HG03378 (cell line): Measurements from ENCODE around the gene UBIAD1.

Experiments
- ATAC-seq: cut with Tn5 transposase; IDR thresholded peaks from one replicate; pipeline ENCODE4 v1.9.1; 2021; ENCODE audit warnings: mild to moderate bottlenecking, moderate library complexity; ENCODE audit not compliant: unreplicated experiment

UBIAD1 gene

DNA sequence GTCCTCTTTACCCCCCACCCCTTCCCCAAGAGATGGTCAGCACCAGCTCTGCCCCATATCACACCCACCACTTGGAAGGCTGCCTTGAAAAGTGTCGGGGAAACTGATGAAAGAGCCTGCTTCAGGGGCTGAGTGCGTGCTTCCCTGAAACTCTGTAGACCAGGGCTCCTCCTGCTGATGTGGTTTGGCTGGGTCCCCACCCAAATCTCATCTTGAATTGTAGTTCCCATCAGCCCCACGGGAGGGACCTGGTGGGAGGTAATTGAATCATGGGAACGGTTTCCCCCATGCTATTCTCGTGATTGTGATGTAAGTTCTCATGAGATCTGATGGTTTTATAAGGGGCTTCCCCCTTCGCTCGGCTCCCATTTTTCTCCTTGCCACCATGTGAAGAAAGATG is 36.4 kb downstream of the UBIAD1 start:
- ATAC-seq: no peak

DNA sequence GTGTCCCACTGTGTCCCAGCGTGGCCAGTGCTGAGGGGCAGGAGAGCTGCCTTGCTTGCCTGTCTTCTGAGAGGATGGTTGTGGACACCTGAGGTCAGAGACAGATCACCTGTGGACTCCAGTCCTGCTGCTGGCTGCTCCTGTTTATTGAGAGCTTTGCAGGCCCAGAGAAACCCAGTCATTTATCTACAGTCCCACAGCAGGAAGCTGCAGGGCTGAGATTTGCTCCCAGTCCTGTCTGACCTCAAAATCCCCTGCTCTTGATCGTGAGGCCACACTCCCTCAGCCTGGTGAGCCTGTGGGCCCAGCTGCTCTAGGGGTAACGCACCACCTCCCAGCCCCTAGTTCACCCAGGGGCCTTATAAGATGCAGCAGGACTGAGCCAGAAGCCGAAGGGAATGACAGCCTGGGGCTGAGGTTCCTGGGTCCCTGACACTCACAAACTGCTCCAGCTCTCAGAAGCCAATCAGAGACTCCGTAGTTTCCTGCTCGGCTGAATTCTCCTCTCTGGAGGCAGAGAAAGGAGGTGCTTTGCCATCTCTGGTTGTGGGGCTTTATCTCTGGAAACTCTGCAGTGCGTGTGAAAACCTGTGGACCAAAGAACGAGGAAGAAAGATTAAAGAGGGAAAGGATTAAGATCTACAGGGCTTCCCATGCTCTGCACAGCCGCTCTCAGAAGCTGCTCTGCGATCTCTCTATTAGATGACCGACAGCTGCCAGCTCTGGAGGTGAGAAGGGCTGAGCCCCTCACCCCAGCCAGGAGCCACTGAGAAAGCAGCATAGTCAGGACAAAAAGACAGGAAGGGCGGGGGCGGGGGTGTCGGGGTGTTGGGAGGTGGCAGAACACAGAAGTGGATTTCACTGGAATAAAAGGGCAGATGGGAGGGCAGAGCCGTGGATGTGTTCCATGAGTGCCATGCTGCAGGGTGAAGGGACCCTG is 39.1 kb downstream of the UBIAD1 start:
- no peak for ATAC-seq

DNA sequence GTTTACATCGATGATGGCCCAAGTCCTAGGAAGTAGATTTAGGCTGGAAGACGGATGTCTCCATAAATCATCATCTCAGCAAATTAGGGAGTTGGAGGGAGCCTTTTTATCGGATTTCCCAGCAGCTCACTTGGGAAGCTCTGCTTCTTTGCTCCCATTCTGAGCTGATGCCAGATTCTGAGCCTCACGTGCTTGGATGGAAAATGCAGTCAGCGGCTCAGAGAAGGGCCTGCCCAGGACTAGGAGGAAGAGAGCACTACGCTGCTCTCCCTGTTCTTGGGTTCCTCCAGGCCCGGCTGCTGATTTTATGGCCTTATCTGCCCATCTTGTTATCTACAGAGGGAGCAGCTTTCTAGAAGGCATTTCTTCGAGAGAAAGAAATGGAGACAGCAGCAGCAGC is 42.0 kb downstream of the UBIAD1 start:
- ATAC-seq: no peak

DNA sequence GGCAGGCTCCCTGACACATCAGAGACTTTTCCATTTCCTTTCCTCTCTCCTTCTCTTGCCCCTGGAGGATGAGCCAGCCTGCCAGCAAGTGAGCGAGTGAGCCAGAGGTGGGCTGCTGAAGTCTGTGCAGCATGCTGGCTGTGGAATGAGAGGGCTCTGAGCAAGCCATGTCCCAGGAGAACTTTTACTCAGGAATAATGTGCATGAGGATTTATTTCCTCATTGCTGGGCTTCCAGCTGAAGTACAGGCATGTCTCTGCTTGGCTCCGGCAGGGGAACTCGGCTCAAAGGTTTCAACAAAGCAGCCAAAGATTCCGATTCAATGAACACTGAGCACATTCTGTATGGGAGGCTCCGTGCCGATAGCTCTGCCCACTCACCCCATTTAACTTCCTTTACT is 43.7 kb downstream of the UBIAD1 start:
- ATAC-seq: no peak

- ATAC-seq: no peak
Measured at GRCh38 chr1:11318982-11319381, 46.0 kb downstream of the UBIAD1 start.

GRCh38 chr1:11320153-11320936 is 47.3 kb downstream of the UBIAD1 start:
- no peak for ATAC-seq

DNA sequence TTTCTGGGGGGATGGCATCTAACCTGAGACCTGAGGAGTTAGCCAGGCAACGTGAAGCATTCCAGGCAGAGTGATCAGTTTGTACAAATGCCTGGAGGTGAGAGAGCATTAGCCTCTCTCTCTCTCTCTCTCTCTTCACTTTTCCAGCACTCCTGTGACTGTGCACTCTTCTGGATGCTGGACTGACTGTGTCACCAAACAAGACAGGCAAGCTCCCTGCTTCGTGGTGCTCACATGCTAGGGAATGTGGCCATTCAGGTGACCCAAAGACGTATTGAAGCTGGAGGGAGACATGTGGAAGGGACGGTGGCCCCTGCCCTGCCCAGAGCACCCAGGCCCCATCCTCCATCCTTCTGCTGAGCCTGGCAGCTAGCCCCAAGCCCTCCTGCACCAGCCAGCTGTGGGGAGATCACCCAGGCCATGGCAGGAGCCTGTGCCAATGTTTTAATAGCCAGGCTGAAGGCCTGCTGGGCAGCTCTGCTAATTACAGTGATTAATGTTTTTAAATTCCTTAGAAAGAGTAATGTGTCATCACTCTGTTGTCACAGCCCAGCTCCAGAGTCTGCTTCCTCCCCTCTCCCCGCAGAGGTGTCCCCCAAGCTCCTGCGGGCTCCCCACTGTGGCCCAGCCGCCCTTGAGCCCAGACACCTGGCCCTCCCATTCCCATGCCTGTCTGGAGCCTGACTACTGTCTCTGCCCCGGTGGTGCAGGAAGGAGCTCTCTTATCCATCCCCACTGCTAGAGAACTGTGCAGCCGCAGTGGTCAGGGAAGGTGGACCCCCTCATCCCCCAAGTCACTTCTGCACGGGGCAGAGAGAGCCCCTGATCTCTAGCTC is 48.9 kb downstream of the UBIAD1 start:
- no peak for ATAC-seq

DNA sequence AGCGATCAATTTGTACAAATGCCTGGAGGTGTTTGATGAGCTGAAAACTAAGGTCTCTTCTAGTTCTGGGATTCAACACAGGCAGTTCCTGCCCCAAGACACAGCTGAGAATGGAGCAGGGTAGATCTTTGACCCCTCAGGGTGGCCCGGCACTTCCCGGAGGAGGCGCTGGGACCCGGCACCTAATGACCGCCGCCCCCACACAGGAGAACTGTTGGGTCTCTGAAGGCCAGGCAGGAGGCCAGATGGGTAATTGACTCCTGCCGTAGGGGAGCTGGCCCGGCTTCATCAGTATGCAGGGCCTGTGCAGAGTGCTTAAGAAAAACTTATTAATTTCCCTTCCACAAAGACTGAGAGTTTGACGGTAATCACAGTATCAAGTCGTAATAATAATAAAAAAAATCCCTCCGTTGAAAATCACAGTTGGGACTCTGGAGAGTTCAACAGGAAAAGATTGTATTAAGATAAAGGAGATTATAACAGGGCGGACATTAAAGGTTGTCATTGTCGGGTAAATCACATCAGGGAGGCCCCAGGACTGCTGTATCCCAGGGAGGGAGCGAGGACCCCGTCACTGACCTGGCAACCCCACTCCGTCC is 51.7 kb downstream of the UBIAD1 start:
- ATAC-seq: no peak

- no peak for ATAC-seq
Measured at GRCh38 chr1:11326070-11326469, 53.1 kb downstream of the UBIAD1 start.

DNA sequence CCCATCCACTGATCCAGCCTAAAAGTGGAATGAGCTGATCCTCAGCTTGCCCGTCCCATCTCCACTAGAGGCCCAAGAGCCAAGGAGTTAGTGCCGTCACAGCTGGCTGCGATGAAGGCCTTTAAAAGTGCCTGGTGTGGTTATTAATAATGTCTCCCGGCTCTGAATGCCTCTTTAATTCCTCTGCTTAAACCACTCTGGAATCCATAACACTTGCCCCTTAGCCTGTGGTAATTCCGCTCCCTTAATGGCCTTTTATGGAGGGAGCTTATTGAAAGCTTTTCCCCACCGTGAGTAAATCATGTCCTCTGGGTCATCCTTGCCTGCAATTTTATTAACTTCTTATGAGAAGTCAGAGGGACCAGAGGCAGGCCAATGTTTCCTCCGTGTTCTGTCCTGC is 55.4 kb downstream of the UBIAD1 start:
- ATAC-seq: no peak

- no peak for ATAC-seq
Measured at GRCh38 chr1:11330411-11330810, 57.4 kb downstream of the UBIAD1 start.

DNA sequence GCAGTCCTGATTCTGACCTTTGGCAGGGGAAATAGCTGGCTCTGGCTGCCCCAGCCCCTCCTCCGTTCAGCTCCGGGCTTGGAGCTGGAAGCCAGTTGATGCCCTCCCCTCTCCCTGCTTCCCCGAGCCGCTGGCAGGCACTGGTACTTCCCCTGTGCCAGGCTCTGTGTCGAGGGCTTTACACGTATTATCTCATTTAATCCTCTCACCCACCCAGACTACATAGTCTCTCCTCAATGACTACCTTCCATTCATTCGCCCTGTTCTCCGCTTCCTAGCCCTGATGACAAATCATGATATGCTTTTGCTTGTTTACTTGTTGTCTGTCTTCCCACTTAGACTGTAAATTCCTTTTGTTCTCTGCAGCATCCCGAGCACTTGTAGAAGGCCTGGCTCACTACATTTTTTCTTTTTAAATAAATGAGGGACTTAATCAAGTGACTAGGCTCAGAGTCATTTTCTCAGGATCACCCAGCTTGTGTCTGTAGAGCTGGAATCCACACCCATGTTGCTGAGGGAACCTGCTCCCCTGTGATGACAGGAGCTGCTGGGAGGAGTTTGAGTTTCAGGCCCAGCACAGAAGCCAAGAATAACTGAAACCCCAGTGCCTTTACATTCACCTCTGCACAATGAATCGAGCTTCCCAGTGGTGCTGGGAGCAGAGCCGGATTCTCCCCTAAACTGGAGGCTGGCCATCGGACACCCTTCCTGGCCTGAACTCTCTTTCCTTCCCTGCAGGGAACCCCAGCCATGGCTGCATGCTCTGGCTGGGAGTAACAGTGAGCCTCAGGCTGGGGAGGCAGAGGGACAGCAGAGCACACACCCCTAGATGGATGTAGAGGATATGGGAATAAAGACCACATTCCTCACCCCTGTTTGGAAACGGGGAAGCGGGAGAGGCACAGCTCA is 58.3 kb downstream of the UBIAD1 start:
- no peak for ATAC-seq

DNA sequence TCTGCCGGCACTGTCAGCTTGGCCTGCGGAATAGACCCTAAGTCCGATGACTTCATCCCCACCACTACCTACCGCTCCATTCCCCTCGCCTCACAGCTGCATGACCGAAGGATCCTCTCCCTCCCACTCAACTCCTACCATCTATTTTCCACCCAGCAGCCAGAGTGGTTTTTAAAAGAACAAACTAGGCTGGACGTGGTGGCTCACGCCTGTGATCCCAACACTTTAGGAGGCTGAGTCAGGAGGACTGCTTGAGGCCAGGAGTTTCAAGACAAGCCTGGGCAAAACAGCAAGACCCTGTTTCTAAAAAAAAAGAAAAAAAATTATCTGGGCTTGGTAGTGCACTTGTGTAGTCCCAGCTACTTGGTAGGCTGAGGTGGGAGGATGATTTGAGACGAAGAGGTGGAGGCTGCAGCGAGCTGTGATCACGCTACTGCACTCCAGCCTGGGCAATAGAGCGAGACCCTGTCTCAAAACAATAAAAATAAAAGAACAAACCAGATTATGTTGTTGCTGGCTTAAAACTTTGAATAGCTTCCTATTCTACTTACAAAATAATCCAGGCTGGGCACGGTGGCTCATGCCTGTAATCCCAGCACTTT is 59.0 kb downstream of the UBIAD1 start:
- ATAC-seq: no peak

DNA sequence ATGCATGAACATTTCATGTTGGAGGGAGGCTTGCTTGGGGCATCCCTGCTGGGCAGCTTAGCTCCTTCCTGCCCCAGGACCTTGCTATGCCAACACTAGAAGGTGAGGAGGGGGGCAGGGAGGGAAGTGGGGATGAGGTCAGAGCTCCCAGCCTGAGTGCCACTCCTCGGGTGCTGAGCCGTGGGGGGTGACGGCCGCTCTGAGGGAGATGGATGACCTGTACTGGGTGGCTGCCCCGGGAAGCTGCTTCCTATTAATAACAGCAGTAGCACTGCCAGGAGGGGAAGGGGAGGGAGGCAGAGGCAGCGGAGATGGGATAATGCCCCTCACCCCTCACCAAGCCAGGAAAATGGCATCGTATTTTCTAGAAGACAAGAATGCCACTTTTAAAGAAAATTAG is 60.6 kb downstream of the UBIAD1 start:
- no peak for ATAC-seq

GRCh38 chr1:11334261-11334804 is 61.3 kb downstream of the UBIAD1 start:
- no peak for ATAC-seq

DNA sequence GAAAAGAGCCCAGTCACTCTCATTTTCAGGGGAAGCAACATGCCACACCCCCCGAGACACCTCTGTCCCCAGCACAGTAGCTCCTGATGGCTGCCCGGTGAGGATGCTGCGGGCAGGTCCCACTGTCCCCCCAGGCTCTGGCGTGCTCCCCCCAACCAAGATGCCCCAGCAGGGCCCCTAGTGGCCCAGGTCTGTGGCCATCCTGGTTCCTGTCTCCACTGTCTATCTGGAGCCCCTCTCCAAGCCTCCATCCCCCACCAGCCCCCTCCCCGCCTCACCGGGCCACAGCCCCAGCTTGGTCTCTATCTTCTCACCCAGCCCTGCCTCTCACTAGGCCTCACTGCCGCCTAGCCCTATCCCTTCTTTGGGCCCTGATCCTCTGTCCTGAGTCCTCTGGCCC is 61.8 kb downstream of the UBIAD1 start:
- no peak for ATAC-seq

- ATAC-seq: peak; percentile 85
Measured at GRCh38 chr1:11335417-11336056, 62.5 kb downstream of the UBIAD1 start.

GRCh38 chr1:11337580-11338073 is 64.6 kb downstream of the UBIAD1 start:
- ATAC-seq: no peak
